HG02938 (cell line): ENCODE data around the gene WT1.

Experiments used
- ATAC-seq: cut with Tn5 transposase; IDR thresholded peaks from one replicate; pipeline ENCODE4 v1.9.1; 2021; ENCODE audit warnings: mild to moderate bottlenecking, moderate library complexity; ENCODE audit not compliant: unreplicated experiment

WT1 gene

GRCh38 chr11:32438866-32439489 is 3.6 kb upstream of the WT1 start:
- no peak for ATAC-seq

- no peak for ATAC-seq
These were observed 3.1 kb upstream of the WT1 start for GRCh38 chr11:32438346-32438865.

GRCh38 chr11:32437495-32438345 is 2.4 kb upstream of the WT1 start:
- no peak for ATAC-seq

GRCh38 chr11:32436751-32437494 is 1.6 kb upstream of the WT1 start:
- no peak for ATAC-seq

- no peak for ATAC-seq
These were observed 807 bp upstream of the WT1 start for GRCh38 chr11:32435942-32436750.

- ATAC-seq: no peak
These were observed 223 bp downstream of the WT1 start for GRCh38 chr11:32435152-32435480.

GRCh38 chr11:32434356-32435151 is 785 bp downstream of the WT1 start:
- no peak for ATAC-seq

- no peak for ATAC-seq
These were observed 1.4 kb downstream of the WT1 start for GRCh38 chr11:32433914-32434355.

GRCh38 chr11:32433101-32433913 is 2.0 kb downstream of the WT1 start:
- ATAC-seq: no peak

GRCh38 chr11:32432565-32432964 is 2.8 kb downstream of the WT1 start:
- no peak for ATAC-seq

- no peak for ATAC-seq
These were observed 4.6 kb downstream of the WT1 start for GRCh38 chr11:32430568-32431381.

GRCh38 chr11:32429477-32429876 is 5.9 kb downstream of the WT1 start:
- ATAC-seq: no peak

GRCh38 chr11:32428665-32429303 is 6.6 kb downstream of the WT1 start:
- ATAC-seq: no peak

- no peak for ATAC-seq
These were observed 7.2 kb downstream of the WT1 start for GRCh38 chr11:32427935-32428664.

GRCh38 chr11:32427616-32427934 is 7.8 kb downstream of the WT1 start:
- no peak for ATAC-seq

- no peak for ATAC-seq
These were observed 8.3 kb downstream of the WT1 start for GRCh38 chr11:32426819-32427615.
